Measurements from ENCODE around the gene SPEF1.

The SPEF1 gene

DNA sequence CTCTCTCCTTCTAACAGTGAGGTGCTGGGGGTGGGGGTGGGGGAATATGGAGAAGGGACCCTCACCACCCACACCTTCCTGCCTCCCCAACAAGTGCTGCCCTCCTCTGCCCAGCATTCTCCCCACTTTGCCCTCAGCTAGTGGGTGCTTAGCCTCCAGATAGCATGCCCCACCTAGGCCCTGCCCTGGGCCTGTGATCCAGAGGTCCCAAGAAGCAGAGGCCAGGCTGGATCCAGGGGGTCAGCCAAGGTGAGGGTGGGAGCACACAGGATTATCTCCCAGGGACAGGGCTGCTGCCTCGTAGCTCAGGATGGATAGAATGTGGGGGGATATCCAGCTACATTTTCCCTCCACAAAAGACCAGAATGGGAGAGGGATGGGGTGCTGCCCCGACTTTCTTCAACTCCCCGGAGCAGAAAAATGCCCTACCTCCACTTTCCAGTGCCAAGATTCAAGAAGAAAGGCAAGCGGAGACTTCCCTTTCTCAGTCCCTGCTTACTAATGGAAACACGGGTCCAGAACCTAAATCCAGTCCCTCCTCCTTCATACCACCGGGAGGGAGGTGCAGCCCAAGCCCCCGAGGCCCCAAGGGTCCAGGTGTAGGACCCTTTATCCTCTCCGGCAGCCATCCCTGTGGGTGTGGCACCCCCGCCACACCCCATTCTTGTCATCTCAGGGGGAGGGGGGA is 14.7 kb downstream of the SPEF1 start:
- DNase-seq = no peak
- TF ChIP-seq CTCF (IDR thresholded peaks at IDR 0.05) = no peak
- peaks cover 0 to 22% (median 19%) of the 10 kb centered on the region in 4 donors for H3K4me1 ChIP-seq
- no peaks in the 10 kb centered on the region for H3K27me3 ChIP-seq
- intact Hi-C loops (cut with DNase I; ENCODE audit: low total_unique reads) = loop anchor here (2.0 kb wide), 1 partner anchor 14 kb away; the partner anchor contains the start of gene SPEF1
- peak overlapping the region in 1 of 2 donors; percentile 96 for H3K27ac ChIP-seq
- H3K36me3 ChIP-seq = no peaks in the 10 kb centered on the region
- H3K4me3 ChIP-seq = peak overlapping the region; percentile 74 to 81
- H3K9me3 ChIP-seq = no peaks in the 10 kb centered on the region

GRCh38 chr20:3765171-3765882 is 15.9 kb downstream of the SPEF1 start:
- peaks cover 0 to 22% (median 19%) of the 10 kb centered on the region in 4 donors for H3K4me1 ChIP-seq
- intact Hi-C loops (cut with DNase I; ENCODE audit: low total_unique reads) = no loop called here
- H3K27ac ChIP-seq = no peak overlapping the region
- no peak for TF ChIP-seq CTCF (IDR thresholded peaks at IDR 0.05)
- H3K9me3 ChIP-seq = no peaks in the 10 kb centered on the region
- H3K36me3 ChIP-seq = no peaks in the 10 kb centered on the region
- no peak for DNase-seq
- H3K4me3 ChIP-seq = no peak overlapping the region
- no peaks in the 10 kb centered on the region for H3K27me3 ChIP-seq

DNA sequence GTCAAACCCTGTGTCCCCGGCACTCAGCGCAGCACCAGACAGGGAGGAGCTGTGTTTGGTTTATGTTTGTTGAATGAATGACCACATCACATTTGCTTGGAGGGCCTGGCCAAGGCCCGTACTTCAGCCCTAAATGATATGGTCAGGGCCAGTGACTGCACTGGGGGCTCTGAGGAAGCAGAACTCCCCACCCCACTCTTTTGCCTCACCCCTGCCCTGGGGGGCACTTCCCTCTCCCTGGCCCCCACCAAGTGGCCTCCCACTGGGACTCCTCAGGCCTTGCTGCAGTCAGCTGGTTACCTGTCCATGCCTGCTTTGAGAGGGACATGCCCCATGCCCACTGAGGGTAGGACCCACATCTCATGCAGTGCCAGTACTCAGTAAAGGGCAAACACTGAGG is 16.6 kb downstream of the SPEF1 start:
- intact Hi-C loops (cut with DNase I; ENCODE audit: low total_unique reads) = no loop called here
- H3K4me1 ChIP-seq = peaks cover 0 to 22% (median 19%) of the 10 kb centered on the region in 4 donors

DNA sequence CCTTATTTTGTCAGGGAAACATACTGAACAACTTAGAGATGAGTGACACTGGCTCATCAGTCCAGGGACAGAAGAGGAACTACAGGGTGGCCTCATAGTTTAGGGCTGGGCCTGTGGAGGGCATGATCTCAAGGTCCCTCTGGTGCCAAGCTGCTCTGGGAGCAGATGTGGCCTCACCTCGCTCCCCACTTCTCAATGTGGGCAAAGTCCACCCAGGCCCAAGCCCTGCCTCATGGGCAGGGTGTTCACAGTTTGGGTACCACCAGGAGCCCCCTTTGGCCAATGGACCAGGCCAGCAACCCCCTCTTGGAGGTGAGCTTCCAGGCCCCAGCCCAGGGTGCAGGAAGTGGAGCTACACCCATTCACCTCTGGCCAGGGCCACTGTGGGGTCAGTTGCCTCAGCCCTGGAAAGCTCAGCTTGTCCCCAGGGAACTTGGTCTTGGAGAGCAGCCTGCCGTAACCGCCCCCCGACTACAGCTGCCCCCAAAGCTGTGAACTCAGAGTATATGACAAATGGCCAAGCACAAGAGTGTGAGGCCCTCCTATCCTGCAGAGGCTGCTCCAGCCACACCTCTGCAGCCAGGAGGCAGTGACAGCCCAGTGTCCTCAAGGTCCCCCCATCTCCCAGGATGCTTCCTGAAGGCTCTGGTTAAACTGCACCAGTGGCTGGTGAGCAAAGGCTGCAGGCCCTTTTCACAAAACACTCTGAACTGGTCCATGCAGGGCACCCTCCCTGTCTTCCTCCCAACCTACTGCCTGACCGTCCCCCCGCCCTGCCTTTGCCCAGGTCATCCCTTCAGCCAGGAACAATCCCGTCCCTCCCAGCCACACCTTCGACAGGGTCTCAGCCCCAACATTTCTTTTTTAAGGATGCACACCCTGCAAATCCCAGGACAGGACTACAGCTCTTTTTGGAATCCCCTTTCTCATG is 17.3 kb downstream of the SPEF1 start:
- no peak overlapping the region for H3K27ac ChIP-seq
- no peak overlapping the region for H3K4me3 ChIP-seq
- no peaks in the 10 kb centered on the region for H3K36me3 ChIP-seq
- intact Hi-C loops (cut with DNase I; ENCODE audit: low total_unique reads) = no loop called here
- no peaks in the 10 kb centered on the region for H3K9me3 ChIP-seq
- no peak for TF ChIP-seq CTCF (IDR thresholded peaks at IDR 0.05)
- no peak for DNase-seq
- H3K27me3 ChIP-seq = no peaks in the 10 kb centered on the region
- peaks cover 0 to 18% (median 16%) of the 10 kb centered on the region in 4 donors for H3K4me1 ChIP-seq

More for the DNA sequence above, 16.6 kb downstream of the SPEF1 start:
- no peak for TF ChIP-seq CTCF (IDR thresholded peaks at IDR 0.05)
- Histone ChIP-seq H3K27me3 (no peaks in the 10 kb centered on the region), H3K9me3 (no peaks in the 10 kb centered on the region), H3K27ac (no peak overlapping the region), H3K36me3 (no peaks in the 10 kb centered on the region), H3K4me3 (no peak overlapping the region)
- DNase-seq = no peak

GRCh38 chr20:3760655-3761348 is 20.4 kb downstream of the SPEF1 start:
- Histone ChIP-seq H3K36me3 (peaks cover 0 to 14% (median 6%) of the 10 kb centered on the region in 3 donors), H3K9me3 (no peaks in the 10 kb centered on the region), H3K4me3 (no peak overlapping the region), H3K4me1 (no peaks in the 10 kb centered on the region), H3K27me3 (no peaks in the 10 kb centered on the region), H3K27ac (no peak overlapping the region)
- intact Hi-C loops (cut with DNase I; ENCODE audit: low total_unique reads) = no loop called here
- TF ChIP-seq CTCF (IDR thresholded peaks at IDR 0.05) = no peak
- no peak for DNase-seq

All from tibial artery (tissue), 4 donors.